ENCODE measurements around the gene TBXAS1. TPM values are rescaled to one million over a fixed set of nuclear protein-coding genes. Genes with fewer than 3 reads are reported as not detected.

The TBXAS1 gene
- total RNA-seq, 3 donors from 2014 or later (not counting 1 experiment from before 2014, with no cell fraction given), result 72.7 to 110 (median 88.7) TPM

DNA sequence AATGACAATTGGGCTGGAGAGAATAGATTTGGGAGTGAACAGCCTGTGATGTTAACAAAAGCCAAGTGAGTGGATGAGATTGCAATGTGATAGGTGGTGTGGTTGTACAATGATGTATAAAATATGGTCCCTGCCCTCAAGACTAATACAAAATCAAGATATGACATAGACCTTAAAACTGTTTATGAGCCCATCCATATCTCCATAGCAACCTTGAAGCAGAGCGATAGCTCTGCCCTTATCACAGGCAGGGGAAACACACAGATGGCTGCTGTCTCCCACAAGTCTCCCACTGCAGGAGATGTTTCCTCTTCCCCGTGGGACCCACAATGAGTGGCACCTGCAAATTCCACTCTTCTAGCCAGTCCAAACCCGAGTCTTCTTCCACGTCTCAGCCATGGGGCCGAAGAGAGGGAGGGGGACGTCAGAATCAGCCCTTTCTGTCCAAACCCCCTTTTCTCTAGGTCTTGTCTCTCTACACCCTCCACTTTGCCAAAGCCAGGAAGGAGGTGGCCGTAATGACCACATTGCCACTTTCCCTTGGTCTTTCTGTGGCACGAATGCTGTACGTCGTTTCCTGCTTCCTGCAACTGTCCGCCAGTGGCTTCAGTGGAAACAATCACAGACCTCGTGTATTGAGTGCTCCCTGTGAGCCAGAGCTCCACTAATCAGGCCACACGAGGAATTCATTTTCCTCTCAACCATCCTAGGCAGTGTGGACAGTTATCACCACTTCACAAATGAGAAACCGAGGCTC is 7.5 kb upstream of the TBXAS1 start:
- 60% methylated on average over 13 of the region's 14 CpGs for WGBS (ENCODE audit: insufficient coverage)
- no peak for TF ChIP-seq CTCF (IDR thresholded peaks at IDR 0.05)
- H3K4me3 ChIP-seq (ENCODE audit: low read length), result no peak overlapping the region
- no peaks in the 10 kb centered on the region for H3K36me3 Mint-ChIP-seq
- peak; percentile 19 to 52 (median 29) for ATAC-seq
- DNase-seq, result no peak
- no peaks in the 10 kb centered on the region for H3K36me3 ChIP-seq (ENCODE audit: control insufficient read depth, insufficient read depth, low read length)
- H3K4me1 Mint-ChIP-seq, result peaks cover 0 to 4% of the 10 kb centered on the region in 2 donors
- no peak overlapping the region for H3K27ac Mint-ChIP-seq
- intact Hi-C loops (cut with micrococcal nuclease), result loop anchor here (2.0 to 5.0 kb wide), 3 partner anchors 33 to 174 kb away; no protein-coding TSS in a partner anchor
- no peaks in the 10 kb centered on the region for H3K27me3 Mint-ChIP-seq (ENCODE audit: low read depth in 2 of 2)
- H3K27ac ChIP-seq (ENCODE audit: low read length), result no peak overlapping the region
- H3K4me1 ChIP-seq (ENCODE audit: control insufficient read depth, insufficient read depth, low read length), result peaks cover 23% of the 10 kb centered on the region
- H3K27me3 ChIP-seq (ENCODE audit: control insufficient read depth, insufficient read depth, low read length), result no peaks in the 10 kb centered on the region
- no peak overlapping the region for H3K4me3 Mint-ChIP-seq
- no peaks in the 10 kb centered on the region for H3K9me3 Mint-ChIP-seq
- no peaks in the 10 kb centered on the region for H3K9me3 ChIP-seq (ENCODE audit: control insufficient read depth, insufficient read depth, low read length)

DNA sequence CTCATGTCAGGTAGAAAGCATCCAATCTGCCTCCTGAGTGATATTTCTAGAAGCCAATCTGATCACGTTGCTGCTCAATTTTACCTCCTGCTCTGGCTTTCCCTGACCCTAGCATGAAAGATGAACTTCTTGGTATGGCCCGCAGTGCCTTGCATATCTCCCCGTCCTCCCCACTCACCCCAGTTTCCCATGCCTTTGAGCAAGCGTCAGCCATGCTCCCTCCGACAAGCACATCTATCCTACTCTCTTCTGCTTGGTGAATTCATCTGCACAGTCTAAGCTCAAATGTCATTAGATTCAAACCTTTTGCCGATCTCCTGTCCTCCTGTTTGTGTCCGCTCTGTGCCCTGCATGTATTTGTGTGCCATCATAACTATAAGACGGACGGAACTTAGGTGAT is 6.2 kb upstream of the TBXAS1 start:
- no peak overlapping the region for H3K4me3 Mint-ChIP-seq
- no peak overlapping the region for H3K4me3 ChIP-seq (ENCODE audit: low read length)
- DNase-seq, result no peak
- no peaks in the 10 kb centered on the region for H3K9me3 Mint-ChIP-seq
- no peaks in the 10 kb centered on the region for H3K36me3 ChIP-seq (ENCODE audit: control insufficient read depth, insufficient read depth, low read length)
- no peaks in the 10 kb centered on the region for H3K9me3 ChIP-seq (ENCODE audit: control insufficient read depth, insufficient read depth, low read length)
- ATAC-seq, result no peak
- H3K27me3 Mint-ChIP-seq (ENCODE audit: low read depth in 2 of 2), result no peaks in the 10 kb centered on the region
- H3K4me1 ChIP-seq (ENCODE audit: control insufficient read depth, insufficient read depth, low read length), result peaks cover 23% of the 10 kb centered on the region
- TF ChIP-seq CTCF (IDR thresholded peaks at IDR 0.05), result no peak
- no peaks in the 10 kb centered on the region for H3K36me3 Mint-ChIP-seq
- H3K27ac Mint-ChIP-seq, result no peak overlapping the region
- intact Hi-C loops (cut with micrococcal nuclease), result loop anchor here (5.0 kb wide), 1 partner anchor 176 kb away; no protein-coding TSS in a partner anchor
- no peak overlapping the region for H3K27ac ChIP-seq (ENCODE audit: low read length)
- no peaks in the 10 kb centered on the region for H3K27me3 ChIP-seq (ENCODE audit: control insufficient read depth, insufficient read depth, low read length)
- peaks cover 0 to 15% of the 10 kb centered on the region in 2 donors for H3K4me1 Mint-ChIP-seq
- whole genome bisulfite sequencing (ENCODE audit: insufficient coverage), result 97% methylated on average over 9 of the region's 9 CpGs

- no peak for TF ChIP-seq CTCF (IDR thresholded peaks at IDR 0.05)
- H3K27me3 Mint-ChIP-seq (ENCODE audit: low read depth in 2 of 2), result no peaks in the 10 kb centered on the region
- H3K27ac ChIP-seq (ENCODE audit: low read length), result no peak overlapping the region
- H3K4me3 ChIP-seq (ENCODE audit: low read length), result no peak overlapping the region
- peaks cover 11 to 22% of the 10 kb centered on the region in 2 donors for H3K4me1 Mint-ChIP-seq
- H3K9me3 Mint-ChIP-seq, result no peaks in the 10 kb centered on the region
- no peaks in the 10 kb centered on the region for H3K36me3 Mint-ChIP-seq
- H3K9me3 ChIP-seq (ENCODE audit: control insufficient read depth, insufficient read depth, low read length), result no peaks in the 10 kb centered on the region
- no peak overlapping the region for H3K27ac Mint-ChIP-seq
- WGBS (ENCODE audit: insufficient coverage), result 88% methylated on average over 8 of the region's 8 CpGs
- peaks cover 30% of the 10 kb centered on the region for H3K4me1 ChIP-seq (ENCODE audit: control insufficient read depth, insufficient read depth, low read length)
- no peak for DNase-seq
- intact Hi-C loops (cut with micrococcal nuclease), result loop anchor here (5.0 kb wide), 1 partner anchor 177 kb away; no protein-coding TSS in a partner anchor
- no peak for ATAC-seq
- H3K36me3 ChIP-seq (ENCODE audit: control insufficient read depth, insufficient read depth, low read length), result no peaks in the 10 kb centered on the region
- H3K4me3 Mint-ChIP-seq, result no peak overlapping the region
- no peaks in the 10 kb centered on the region for H3K27me3 ChIP-seq (ENCODE audit: control insufficient read depth, insufficient read depth, low read length)
These were observed 5.0 kb upstream of the TBXAS1 start for GRCh38 chr7:139823959-139824521.

Measured in natural killer cell (primary cell).